CD4-positive, CD25-positive, alpha-beta regulatory T cell (primary cell): ENCODE data around the gene CCDC85C. TPM values are rescaled to one million over a fixed set of nuclear protein-coding genes. Genes with fewer than 3 reads are reported as not detected.

Experiments used
- ATAC-seq, 2 donors: fragments of 150-1000 bp; cut with Tn5 transposase; one replicate each; pipeline ENCODE4 v1.10.0; 2021; ENCODE audit warnings: low read depth in 2 of 2, moderate number of reproducible peaks in 2 of 2, moderate library complexity in 1 of 2
- DNase-seq, 3 donors: peaks; one replicate each; pipeline versions ENCODE4 v3.0.0 to v3.0.0-alpha.2; 2012 to 2022; ENCODE audit warnings: mixed read lengths in 1 of 3
- H3K27ac ChIP-seq: one replicate; pipeline ENCODE4 v1.7.0; 2013; ENCODE audit warnings: mild to moderate bottlenecking, low read length; ENCODE audit not compliant: insufficient read depth, poor library complexity, severe bottlenecking
- H3K27me3 ChIP-seq: one replicate; pipeline ENCODE4 v1.7.0; 2013; ENCODE audit warnings: low read length; ENCODE audit not compliant: control insufficient read depth, insufficient read depth
- H3K36me3 ChIP-seq: one replicate; pipeline ENCODE4 v1.7.0; 2013; ENCODE audit warnings: mild to moderate bottlenecking, low read length, moderate library complexity; ENCODE audit not compliant: control insufficient read depth, insufficient read depth
- H3K4me1 ChIP-seq: 2 replicates; pipeline ENCODE4 v1.7.0; 2013; ENCODE audit warnings: mild to moderate bottlenecking, low read length; ENCODE audit not compliant: insufficient read depth, control insufficient read depth, poor library complexity, severe bottlenecking
- H3K4me3 ChIP-seq: one replicate; pipeline ENCODE4 v1.7.0; 2013; ENCODE audit warnings: low read depth, mild to moderate bottlenecking, low read length, moderate library complexity
- H3K9me3 ChIP-seq, 2 experiments: 1 replicate in 1 of 2; 2 replicates in 1 of 2; pipeline ENCODE4 v1.7.0; 2013; ENCODE audit warnings: low read length in 2 of 2, mild to moderate bottlenecking in 1 of 2, moderate library complexity in 1 of 2; ENCODE audit not compliant: control insufficient read depth in 2 of 2
- H3K27ac Mint-ChIP-seq, 3 donors: one replicate each; pipeline ENCODE4 v1.8.0; 2020 to 2022; ENCODE audit warnings: mild to moderate bottlenecking in 3 of 3, mixed read lengths in 3 of 3, moderate library complexity in 2 of 3
- H3K27me3 Mint-ChIP-seq: one replicate; pipeline ENCODE4 v1.8.0; 2022; ENCODE audit warnings: mild to moderate bottlenecking, mixed read lengths
- H3K36me3 Mint-ChIP-seq: one replicate; pipeline ENCODE4 v1.8.0; 2020; ENCODE audit warnings: mixed read lengths
- H3K4me1 Mint-ChIP-seq, 4 donors: one replicate each; pipeline ENCODE4 v1.8.0; 2020 to 2022; ENCODE audit warnings: mixed read lengths in 4 of 4, mild to moderate bottlenecking in 1 of 4
- H3K4me3 Mint-ChIP-seq, 4 donors: one replicate each; pipeline ENCODE4 v1.8.0; 2020 to 2022; ENCODE audit warnings: mild to moderate bottlenecking in 4 of 4, mixed read lengths in 4 of 4, moderate library complexity in 3 of 4
- H3K9me3 Mint-ChIP-seq, 7 donors: one replicate each; pipeline ENCODE4 v1.8.0; 2020 to 2022; ENCODE audit warnings: mixed read lengths in 7 of 7, mild to moderate bottlenecking in 3 of 7, moderate library complexity in 2 of 7
- polyA plus RNA-seq, 4 donors: library from polyadenylated mRNA; unstranded; fragments of 300-500 nt; fragmentation: Illumina TruSeq; gene quantifications; one replicate each; pipeline ENCODE4 v1.2.3, GENCODE V29; 2021
- total RNA-seq: library from RNA; stranded (reverse); gene quantifications from one replicate; pipeline ENCODE4 v1.2.3, GENCODE V29; 2022

CCDC85C gene
- total and polyA plus RNA-seq, 5 donors from 2014 or later, result 0.62 to 6.3 (median 0.98) TPM

- H3K27me3 ChIP-seq, result no peaks in the 10 kb centered on the region
- H3K4me3 ChIP-seq, result no peak overlapping the region
- Mint-ChIP-seq H3K27me3 (no peaks in the 10 kb centered on the region), H3K36me3 (no peaks in the 10 kb centered on the region), H3K9me3 (no peaks in the 10 kb centered on the region), H3K4me3 (no peak overlapping the region), H3K4me1 (peaks cover 0 to 14% (median 0%) of the 10 kb centered on the region in 4 donors), H3K27ac (no peak overlapping the region)
- no peaks in the 10 kb centered on the region for H3K4me1 ChIP-seq
- no peaks in the 10 kb centered on the region for H3K9me3 ChIP-seq
- no peak for ATAC-seq
- no peak for DNase-seq
- no peaks in the 10 kb centered on the region for H3K36me3 ChIP-seq
- no peak overlapping the region for H3K27ac ChIP-seq
These were observed 22.6 kb downstream of the CCDC85C start for GRCh38 chr14:99581374-99581773.

- Histone ChIP-seq H3K36me3 (no peaks in the 10 kb centered on the region), H3K4me1 (no peaks in the 10 kb centered on the region), H3K9me3 (no peaks in the 10 kb centered on the region), H3K27ac (no peak overlapping the region), H3K4me3 (no peak overlapping the region), H3K27me3 (no peaks in the 10 kb centered on the region)
- peaks cover 0 to 17% (median 0%) of the 10 kb centered on the region in 4 donors for H3K4me1 Mint-ChIP-seq
- H3K27me3 Mint-ChIP-seq, result no peaks in the 10 kb centered on the region
- H3K27ac Mint-ChIP-seq, result no peak overlapping the region
- H3K9me3 Mint-ChIP-seq, result no peaks in the 10 kb centered on the region
- H3K36me3 Mint-ChIP-seq, result no peaks in the 10 kb centered on the region
- ATAC-seq (no peak), DNase-seq (no peak)
- no peak overlapping the region for H3K4me3 Mint-ChIP-seq
These were observed 24.0 kb downstream of the CCDC85C start for GRCh38 chr14:99579903-99580571.

DNA sequence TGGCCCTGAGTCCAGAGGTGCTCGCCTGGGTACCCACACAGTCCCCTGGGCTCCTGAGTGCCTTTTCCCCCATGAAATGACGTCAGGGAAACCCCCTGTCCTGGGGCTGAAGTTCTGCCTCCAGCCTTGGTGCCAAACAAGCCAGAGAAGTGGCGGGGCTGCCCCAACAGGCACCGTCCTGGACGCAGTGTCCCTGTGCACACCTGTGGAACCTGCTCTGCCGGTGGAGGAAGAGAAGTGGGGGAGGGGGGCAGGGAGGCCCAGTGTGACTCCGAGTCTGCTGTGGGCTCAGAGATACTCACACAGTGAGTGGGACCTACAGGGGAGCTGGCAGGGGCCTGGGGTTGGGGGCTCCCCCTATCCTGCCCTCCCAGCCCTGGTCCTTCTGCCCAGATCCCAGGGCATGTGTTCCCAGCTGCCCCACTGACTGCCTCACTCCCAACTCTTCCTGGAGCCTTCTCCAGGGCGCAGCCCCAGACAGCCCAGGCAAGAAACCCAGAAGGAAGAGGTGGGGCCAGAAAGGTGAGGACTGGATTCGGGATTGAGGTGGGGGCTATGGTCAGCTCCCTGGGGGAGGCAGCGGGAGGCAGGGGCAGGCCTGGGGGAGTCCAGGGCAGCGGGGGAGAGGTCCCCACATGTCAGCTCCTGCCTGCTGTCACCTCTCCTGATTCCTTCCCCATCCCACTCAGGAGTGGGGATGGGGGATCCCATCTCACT, 24.7 kb downstream of the CCDC85C start:
- H3K4me3 Mint-ChIP-seq, result no peak overlapping the region
- no peaks in the 10 kb centered on the region for H3K27me3 Mint-ChIP-seq
- no peak overlapping the region for H3K4me3 ChIP-seq
- ATAC-seq, result no peak
- no peaks in the 10 kb centered on the region for H3K9me3 ChIP-seq
- H3K27ac ChIP-seq, result no peak overlapping the region
- H3K27me3 ChIP-seq, result no peaks in the 10 kb centered on the region
- no peaks in the 10 kb centered on the region for H3K4me1 ChIP-seq
- no peak for DNase-seq
- no peaks in the 10 kb centered on the region for H3K36me3 Mint-ChIP-seq
- peaks cover 0 to 17% (median 0%) of the 10 kb centered on the region in 4 donors for H3K4me1 Mint-ChIP-seq
- H3K36me3 ChIP-seq, result no peaks in the 10 kb centered on the region
- H3K27ac Mint-ChIP-seq, result no peak overlapping the region
- no peaks in the 10 kb centered on the region for H3K9me3 Mint-ChIP-seq

DNA sequence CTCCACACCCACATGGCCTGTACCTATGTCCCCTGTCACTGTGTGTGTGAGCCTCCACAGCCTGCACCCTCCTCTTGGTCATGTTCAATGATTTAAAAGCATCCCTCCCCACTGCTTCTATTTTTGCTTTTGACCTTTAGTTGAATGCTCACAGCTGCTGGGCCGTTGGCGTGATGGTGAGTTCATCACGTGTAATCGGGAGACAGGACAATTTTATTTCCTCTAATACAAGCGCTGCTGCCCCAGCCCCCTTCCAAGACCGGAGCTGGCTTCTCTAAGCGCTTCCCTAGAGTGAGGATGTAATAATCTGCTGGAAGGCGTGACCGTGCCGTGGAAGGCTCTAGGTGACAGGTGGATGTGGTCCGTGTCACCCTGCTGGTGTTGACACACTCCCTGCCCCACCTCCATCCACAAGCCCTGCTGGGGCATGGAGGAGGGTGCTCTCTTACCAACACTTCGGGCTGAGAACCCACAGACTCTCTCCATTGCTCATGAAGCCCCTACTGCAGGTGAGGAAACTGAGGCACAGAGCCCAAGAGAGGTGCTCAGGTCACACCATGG, 25.4 kb downstream of the CCDC85C start:
- H3K27ac Mint-ChIP-seq, result no peak overlapping the region

DNA sequence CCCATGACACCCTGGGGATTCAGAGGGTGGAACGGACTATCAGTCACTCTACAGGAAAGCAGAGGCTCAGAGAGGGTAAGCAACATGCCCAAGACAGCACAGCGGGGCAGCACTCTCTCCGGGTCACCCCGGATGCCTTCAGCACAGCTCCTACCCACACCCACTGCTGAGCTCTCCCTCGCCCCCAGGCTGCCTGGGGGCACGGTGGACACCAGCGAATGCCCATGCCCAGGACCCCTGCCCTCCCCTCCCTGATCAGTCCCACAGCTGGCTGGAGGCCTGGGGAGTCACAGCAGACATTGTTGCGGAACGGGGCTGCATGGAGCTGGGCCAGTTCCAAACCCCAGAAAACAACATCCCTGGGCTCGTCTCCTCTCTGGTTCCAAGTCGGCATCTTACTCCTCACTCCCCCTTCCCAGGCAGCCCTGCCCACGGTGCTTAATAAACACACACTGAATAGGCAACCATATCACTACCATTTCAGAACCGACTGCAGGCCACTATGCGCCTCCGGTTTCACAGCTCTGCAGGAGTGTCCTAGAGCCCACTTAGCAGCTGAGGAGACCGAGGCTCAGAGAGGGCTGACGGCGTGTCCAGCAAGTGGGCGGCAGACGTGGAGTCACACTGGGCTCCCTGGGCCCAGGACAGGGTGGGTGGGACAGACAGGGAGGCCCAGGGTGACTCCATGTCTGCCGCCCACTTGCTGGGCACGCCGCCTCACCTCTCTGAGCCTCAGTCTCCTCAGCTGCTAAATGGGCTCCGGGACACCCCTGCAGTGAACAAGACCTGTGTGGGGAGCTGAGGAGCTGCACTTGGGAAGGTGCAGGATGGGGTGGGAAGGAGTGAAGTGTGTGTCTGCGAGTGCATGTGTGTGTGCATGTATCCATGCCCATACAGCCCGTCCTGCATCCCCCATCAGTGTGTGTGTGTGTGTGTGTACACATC, 27.0 kb downstream of the CCDC85C start:
- no peaks in the 10 kb centered on the region for H3K36me3 Mint-ChIP-seq

More for the DNA sequence above, 25.4 kb downstream of the CCDC85C start:
- no peaks in the 10 kb centered on the region for H3K36me3 ChIP-seq
- no peaks in the 10 kb centered on the region for H3K9me3 Mint-ChIP-seq
- DNase-seq, result no peak
- no peak overlapping the region for H3K4me3 ChIP-seq
- no peaks in the 10 kb centered on the region for H3K4me1 ChIP-seq
- no peaks in the 10 kb centered on the region for H3K9me3 ChIP-seq
- no peaks in the 10 kb centered on the region for H3K36me3 Mint-ChIP-seq
- no peaks in the 10 kb centered on the region for H3K27me3 ChIP-seq
- H3K27me3 Mint-ChIP-seq, result no peaks in the 10 kb centered on the region
- H3K4me3 Mint-ChIP-seq, result no peak overlapping the region
- H3K27ac ChIP-seq, result no peak overlapping the region
- no peak for ATAC-seq
- H3K4me1 Mint-ChIP-seq, result peaks cover 0 to 21% (median 0%) of the 10 kb centered on the region in 4 donors

GRCh38 chr14:99576304-99576703, 27.7 kb downstream of the CCDC85C start:
- Histone ChIP-seq H3K4me1 (no peaks in the 10 kb centered on the region), H3K36me3 (no peaks in the 10 kb centered on the region), H3K27ac (no peak overlapping the region), H3K27me3 (no peaks in the 10 kb centered on the region), H3K9me3 (no peaks in the 10 kb centered on the region), H3K4me3 (no peak overlapping the region)
- Mint-ChIP-seq H3K9me3 (no peaks in the 10 kb centered on the region), H3K4me3 (no peak overlapping the region), H3K27me3 (no peaks in the 10 kb centered on the region), H3K27ac (no peak overlapping the region), H3K36me3 (no peaks in the 10 kb centered on the region), H3K4me1 (peaks cover 0 to 21% (median 0%) of the 10 kb centered on the region in 4 donors)
- DNase-seq, result no peak
- ATAC-seq, result no peak

More for the DNA sequence above, 27.0 kb downstream of the CCDC85C start:
- H3K9me3 ChIP-seq, result no peaks in the 10 kb centered on the region
- no peak overlapping the region for H3K27ac ChIP-seq
- no peak overlapping the region for H3K4me3 ChIP-seq
- no peaks in the 10 kb centered on the region for H3K27me3 ChIP-seq
- DNase-seq (no peak), ATAC-seq (no peak)
- H3K9me3 Mint-ChIP-seq, result no peaks in the 10 kb centered on the region
- H3K4me1 Mint-ChIP-seq, result peaks cover 0 to 21% (median 0%) of the 10 kb centered on the region in 4 donors
- no peaks in the 10 kb centered on the region for H3K36me3 ChIP-seq
- H3K27ac Mint-ChIP-seq, result no peak overlapping the region
- H3K27me3 Mint-ChIP-seq, result no peaks in the 10 kb centered on the region
- H3K4me3 Mint-ChIP-seq, result no peak overlapping the region
- no peaks in the 10 kb centered on the region for H3K4me1 ChIP-seq
